ENCODE measurements around the gene MISP.
"Not testable (repeated sequence)": the region's sequence is repeated elsewhere in the genome, so short reads cannot be mapped to it uniquely, and the experiment has no call there.

GRCh38 chr19:745138-745537 lies 5.8 kb upstream of the MISP start:
- TF ChIP-seq ZNF274 (IDR thresholded peaks at IDR 0.05; ENCODE audit: low read depth, low read length); SUZ12 (IDR thresholded peaks at IDR 0.05; ENCODE audit: extremely low read depth, insufficient read depth, insufficient read length): not testable (repeated sequence)
